Fibroblast of skin of right biceps (primary cell): ENCODE measurements around the gene ATAT1.

Source experiments
- DNase-seq: peaks from one replicate; pipeline ENCODE4 v3.0.0-alpha.2; 2013

ATAT1 gene

DNA sequence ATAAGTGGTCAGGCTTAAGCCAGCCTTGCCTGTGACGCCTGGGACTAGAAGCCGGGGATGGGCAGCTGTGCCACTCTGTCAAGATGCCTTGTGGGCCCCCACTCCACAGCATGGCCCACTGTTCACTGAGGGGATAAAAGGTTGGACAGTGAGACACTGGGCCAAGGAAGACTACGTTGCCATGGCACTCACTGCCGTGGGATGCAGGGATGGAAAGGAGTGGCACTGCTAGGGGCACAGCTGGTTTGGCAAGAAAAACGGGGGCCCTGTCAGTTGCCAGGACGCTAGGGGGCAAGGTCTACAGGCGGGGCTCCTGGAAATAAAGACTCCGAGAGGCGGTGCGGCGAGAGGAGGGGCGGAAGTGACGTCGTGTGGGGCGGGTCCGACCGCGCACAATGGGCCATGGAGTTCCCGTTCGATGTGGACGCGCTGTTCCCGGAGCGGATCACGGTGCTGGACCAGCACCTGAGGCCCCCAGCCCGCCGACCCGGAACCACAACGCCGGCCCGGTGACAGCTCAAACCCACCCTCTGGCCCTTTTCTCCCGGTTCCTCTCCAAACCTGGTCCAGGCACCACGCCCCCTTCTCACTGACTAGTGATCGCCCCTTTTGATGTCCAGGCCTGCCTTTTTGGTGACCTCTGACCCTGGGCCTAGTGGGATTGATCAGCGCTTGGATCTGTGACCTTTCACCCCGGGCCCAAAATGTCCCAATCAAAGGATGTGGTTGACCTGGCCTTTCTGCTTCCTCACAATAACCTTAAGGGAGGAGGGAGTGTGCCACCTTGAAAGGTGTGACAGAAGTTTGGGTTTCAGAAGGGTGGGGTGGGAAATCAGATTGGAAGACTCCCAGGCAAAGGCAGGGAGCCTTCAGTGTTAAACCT, at the start of gene ATAT1:
TSS of gene ATAT1 (plus strand) at position 391 of the 883 bp plus-strand sequence.
- DNase-seq, result peak; percentile 79

DNA sequence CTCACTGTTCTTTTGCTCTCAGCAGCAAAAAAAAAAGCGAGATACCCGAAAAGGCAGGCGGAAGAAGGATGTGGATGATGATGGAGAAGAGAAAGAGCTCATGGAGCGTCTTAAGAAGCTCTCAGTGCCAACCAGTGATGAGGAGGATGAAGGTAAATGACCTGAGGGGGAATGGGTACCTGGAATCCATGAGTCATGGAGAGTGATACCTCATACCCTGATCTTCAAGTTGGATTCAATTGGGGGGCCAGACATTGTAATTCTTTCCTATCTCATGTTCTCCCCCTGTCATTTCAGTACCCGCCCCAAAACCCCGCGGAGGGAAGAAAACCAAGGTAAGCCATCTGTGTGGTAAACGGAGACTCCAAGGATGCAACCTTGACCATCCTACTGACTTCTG, 48.6 kb upstream of the ATAT1 start:
- no peak for DNase-seq

DNA sequence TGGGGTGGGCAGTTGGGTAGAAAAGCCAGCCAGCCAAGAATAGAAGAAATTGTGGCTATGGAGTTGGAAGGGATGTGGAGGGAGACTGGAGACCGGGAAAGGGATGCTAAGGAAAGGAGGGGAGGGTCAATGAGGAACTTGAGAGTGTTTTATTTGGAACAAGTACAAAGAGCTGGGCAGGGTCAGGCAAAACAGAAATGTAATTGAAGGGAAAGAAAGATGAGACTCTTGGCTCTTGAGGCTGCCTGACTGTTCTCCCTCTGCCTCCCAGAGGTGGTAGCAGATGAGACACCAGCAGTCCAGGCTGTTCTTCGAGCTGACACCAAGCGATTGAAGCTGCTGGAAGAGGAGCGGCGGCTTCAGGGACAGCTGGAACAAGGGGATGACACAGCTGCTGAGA, 42.8 kb upstream of the ATAT1 start:
- DNase-seq, result no peak

DNA sequence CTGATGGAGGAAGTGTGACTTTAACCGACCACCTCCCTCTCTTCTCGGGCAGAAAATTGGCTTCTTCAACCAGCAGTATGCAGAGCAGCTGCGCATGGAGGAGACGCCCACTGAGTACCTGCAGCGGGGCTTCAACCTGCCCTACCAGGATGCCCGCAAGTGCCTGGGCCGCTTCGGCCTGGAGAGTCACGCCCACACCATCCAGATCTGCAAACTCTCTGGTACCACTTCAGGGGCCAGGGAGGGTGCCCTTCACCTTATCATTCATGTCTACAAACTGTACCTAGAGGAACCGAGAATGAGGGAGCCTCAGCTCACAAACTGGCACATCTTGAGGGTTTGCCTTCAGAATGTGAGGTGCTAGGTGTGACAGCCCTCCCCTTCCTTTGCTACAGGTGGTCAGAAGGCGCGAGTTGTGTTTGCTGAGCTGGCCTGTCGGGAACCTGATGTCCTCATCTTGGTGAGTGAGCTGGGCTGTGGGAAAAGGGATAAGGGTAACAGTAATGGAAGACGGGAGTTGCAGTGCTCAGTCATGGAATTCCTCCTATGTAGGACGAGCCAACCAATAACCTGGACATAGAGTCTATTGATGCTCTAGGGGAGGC, 36.8 kb upstream of the ATAT1 start:
- no peak for DNase-seq

DNA sequence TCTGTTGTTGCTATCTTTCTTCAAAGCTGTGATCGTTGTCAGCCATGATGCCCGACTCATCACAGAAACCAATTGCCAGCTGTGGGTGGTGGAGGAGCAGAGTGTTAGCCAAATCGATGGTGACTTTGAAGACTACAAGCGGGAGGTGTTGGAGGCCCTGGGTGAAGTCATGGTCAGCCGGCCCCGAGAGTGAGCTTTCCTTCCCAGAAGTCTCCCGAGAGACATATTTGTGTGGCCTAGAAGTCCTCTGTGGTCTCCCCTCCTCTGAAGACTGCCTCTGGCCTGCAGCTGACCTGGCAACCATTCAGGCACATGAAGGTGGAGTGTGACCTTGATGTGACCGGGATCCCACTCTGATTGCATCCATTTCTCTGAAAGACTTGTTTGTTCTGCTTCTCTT, 36.2 kb upstream of the ATAT1 start:
- DNase-seq, result no peak

DNA sequence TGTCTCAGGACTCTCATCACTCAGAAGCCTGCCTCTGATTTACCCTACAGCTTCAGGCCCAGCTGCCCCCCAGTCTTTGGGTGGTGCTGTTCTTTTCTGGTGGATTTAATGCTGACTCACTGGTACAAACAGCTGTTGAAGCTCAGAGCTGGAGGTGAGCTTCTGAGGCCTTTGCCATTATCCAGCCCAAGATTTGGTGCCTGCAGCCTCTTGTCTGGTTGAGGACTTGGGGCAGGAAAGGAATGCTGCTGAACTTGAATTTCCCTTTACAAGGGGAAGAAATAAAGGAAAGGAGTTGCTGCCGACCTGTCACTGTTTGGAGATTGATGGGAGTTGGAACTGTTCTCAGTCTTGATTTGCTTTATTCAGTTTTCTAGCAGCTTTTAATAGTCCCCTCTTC, 35.7 kb upstream of the ATAT1 start:
- DNase-seq, result no peak

DNA sequence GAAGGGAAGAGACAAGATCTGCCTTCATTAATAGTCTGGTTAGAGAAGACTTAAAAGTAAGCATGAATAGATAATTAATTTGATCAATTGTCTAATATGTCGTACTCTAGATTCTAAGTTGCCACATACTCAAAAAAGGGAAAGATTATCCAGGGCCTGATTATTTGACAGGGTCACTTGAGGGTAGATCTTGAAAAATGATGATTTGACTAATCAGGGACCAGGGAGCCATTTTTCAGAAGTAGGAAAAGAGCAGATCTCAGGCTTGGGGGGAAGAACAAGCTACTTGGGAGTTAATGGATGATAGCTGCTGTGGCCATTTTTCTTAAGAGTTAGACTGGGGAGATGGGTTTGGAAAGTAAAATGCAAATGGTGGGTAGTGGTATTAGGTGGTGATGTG, 34.4 kb upstream of the ATAT1 start:
- DNase-seq, result no peak

DNA sequence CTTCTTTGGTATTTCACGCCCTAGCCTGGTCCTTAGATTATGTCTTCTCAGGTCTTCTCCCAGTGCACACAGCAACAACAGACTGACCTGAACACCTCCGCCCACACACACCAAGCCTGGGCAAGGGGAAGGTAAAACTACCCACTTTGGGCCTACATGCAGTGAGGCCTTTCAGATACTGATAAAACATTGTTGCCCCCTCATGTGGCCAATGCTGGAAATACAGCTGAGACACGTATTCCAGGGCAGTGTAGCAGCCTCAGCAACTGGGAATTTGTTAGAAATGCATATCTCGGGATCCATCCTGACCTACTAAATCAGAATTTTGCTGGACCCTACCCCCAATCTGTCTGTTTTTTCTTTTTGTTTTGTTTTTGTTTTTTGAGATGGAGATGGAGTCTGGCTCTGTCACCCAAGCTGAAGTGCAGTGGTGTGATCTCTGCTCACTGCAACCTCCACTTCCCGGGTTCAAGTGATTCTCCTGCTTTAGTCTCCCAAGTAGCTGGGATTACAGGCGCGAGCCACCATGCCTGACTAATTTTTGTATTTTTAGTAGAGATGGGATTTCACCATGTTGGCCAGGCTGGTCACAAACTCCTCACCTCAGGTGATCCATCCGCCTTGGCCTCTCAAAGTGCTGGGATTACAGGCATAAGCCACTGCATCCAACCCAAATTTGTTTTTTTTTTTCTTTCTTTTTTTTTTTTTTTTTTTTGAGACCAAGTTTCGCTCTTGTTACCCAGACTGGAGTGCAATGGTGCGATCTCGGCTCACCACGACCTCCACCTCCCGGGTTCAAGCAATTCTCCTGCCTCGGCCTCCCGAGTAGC, 29.1 kb upstream of the ATAT1 start:
- DNase-seq, result peak; percentile 72

DNA sequence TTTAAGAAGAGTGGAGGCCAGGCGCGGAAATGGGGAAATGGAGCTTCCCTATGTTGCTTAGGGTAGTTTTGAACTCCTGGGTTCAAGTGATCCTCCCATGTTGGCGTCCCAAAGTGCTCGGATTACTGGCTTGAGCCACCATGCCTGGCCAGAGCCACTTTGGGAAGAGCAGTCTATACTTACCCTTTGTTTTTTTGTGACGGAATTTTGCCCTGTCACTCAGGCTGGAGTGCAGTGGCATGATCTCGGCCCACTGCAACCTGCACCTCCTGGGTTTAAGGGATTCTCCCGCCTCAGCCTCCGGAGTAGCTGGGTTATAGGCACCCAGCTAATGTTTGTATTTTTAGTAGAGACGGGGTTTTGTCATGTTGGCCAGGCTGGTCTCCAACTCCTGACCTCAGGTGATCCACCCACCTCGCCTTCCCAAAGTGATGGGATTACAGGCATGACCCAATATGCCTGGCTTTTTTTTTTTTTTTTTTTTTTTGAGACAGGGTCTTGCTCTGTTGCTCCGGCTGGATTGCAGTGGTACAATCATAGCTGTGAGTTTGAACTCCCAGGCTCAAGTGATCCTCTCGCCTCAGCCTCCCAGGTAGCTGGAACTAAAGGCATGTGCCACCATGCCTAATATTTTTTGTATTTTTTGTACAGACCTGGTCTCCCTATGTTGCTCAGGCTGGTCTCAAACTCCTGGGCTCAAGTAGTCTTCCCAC, 27.6 kb upstream of the ATAT1 start:
- DNase-seq, result no peak

DNA sequence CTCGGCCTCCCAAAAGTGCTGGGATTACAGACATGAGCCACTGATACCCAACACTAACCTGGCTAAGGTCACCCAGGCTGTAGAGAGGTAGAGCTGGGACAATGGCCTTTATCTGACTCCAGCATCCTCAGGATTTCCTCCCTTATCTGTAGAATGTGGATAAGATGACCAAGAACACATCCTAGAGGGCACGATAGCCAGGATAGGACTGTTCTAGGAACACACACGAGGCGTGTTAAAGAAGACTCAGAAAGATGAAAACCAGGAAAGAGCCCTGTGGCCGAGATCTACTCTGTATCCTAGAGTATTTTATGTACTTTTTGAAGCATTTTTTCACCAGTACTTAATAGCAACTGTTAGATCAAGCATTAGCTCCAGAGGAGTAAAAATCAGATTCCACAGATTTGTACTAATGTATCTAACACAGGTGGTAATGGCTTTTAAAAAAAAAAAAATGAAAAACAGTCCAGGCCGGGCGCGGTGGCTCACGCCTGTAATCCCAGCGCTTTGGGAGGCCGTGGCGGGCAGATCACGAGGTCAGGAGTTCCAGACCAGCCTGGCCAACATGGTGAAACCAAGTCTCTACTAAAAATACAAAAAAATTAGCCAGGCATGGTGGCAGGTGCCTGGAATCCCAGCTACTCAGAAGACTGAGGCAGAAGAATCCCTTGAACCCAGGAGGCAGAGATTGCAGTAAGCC, 26.9 kb upstream of the ATAT1 start:
- DNase-seq, result no peak

DNA sequence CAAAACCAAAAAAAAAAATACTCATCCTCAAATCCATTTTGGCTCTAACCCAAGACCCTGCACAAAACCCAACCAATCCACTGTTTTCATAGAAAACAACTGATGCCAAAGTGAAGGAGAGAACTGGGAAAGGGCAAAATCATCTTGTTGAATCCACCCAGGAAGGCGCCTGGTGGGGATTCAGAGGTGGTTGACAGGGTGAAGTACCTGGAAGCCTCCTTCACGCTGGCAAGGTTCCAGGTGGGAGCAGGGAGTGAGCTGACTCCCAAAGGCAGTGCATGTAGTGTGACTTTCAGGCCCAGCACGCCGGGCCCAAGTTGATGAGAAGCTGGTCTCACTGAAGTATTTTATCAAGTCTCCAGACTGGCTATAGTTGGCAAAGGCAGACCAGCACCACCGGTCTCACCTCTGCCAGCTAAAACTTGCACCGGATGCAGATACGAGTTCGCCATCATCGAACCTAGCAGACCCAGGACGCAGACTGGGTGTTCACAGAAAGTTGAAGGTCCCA, 26.2 kb upstream of the ATAT1 start:
- no peak for DNase-seq

DNA sequence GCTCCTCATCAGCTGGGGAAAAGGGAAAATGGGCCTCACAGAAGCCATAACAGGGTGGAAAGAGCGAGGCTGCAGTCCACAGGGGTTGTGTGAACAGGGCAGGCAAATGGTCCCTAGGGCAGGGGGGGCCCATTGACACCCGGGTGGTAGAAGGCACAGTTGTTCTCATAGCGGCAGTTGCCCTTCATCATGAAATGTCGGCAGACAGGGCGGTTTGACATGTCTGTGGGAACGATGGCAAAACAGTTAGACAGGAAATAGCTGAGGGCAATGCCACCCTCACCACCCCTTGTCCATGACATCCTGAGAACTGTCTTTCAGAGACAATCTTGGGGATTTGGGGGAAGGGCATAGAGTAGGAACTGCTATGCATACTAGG, 25.2 kb upstream of the ATAT1 start:
- no peak for DNase-seq

DNA sequence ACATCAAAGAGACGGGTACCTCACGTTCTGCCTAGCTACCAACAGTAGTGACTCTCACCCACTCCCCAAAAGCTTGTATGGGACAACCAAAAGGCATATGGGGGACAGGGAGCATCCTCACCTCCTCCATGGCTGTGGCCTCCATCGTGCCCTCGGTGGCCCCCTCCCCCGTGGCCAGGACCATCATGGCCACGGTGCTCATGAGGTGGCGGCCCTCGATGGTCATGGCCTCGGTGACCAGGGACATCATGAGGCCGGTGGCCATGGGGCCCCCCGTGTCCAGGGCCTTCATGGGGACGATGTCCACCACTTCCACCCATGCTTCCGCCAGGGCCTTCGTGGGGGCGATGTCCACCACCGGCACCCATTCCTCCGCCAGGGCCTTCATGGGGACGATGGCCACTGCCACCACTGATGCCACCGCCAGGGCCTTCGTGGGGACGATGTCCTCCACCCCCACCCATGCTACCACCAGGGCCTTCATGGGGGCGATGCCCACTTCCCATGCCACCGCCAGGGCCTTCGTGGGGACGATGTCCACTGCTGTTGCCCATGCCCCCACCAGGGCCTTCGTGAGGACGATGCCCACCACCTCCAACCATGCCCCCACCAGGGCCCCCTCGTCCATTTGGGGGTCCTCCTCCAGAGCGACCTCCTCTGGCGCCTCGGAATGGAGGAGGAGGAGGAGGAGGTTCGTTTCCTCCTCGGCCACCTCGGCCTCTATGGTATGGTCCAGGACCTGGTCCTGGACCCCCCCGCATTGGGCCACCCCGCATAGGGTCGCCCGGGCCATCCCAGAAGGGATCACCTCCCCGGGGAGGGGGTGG, 24.6 kb upstream of the ATAT1 start:
- DNase-seq, result no peak

DNA sequence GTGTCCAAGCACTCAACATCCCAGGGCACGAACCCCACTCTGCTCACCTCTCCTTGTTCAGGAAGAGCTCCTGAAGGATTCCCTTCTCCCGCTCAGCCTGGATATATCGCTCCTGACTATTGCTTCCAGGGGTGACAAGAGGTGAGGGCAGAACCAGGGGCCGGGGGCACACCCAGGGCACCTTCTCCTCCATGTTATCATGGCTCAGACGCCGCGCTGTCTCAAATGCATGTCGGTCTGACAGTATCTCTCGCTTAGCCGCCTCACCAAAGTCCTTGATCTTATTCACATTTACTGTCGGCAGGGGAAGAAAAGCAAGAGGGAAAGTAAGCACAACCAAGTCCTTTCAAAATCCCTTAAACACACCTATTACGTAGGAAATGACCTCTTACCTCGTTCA, 22.7 kb upstream of the ATAT1 start:
- DNase-seq, result no peak

DNA sequence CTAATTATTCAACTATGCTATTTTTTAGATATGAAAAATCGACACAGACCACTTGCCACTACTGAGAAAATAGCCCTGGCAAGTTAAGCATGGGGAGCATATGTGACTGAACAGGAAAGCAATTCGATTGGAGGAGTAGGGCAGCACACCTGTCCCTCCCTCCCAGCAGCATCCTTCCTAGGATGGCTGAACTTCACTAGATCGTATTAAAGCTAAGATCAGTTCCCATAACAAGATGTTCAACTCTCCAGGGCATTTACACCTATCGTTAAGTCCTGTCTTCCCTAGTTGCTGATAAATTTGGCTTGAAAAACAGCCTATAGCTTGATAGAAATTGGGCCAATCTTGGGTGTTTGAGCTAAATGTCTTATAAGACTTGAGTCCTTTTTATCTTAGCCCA, 16.6 kb upstream of the ATAT1 start:
- no peak for DNase-seq

DNA sequence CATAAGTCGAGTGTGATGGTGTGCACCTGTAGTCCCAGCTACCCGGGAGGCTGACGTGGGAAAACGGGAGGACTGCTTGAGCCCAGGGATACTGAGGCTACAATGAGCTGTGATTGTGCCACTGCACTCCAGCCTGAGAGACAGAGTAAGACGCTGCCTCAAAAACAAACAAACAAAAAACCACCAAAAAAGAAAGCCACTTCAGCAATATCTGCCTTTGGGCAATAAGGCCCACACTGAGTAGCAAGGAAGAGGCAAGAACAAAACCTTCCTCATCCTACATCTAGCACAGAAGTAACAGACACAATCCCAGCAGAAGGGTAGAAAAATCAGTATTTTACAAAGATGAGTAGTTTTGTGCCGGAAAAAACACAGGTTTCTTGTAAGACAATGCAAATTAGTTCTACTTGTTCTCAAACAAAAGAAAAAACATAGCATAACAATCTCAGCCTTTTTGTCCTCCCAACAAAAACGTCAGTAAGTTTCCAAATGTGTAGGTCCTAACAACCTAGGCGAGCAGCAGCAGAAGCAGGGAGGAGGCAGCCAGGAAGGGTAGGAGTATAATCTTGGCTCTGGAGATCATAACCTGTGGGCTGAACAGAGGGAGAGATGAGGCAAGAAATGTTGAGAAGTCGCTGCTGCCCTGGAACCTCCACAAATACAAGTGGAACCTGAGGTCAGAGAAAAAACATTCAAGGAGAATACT, 15.4 kb upstream of the ATAT1 start:
- no peak for DNase-seq

DNA sequence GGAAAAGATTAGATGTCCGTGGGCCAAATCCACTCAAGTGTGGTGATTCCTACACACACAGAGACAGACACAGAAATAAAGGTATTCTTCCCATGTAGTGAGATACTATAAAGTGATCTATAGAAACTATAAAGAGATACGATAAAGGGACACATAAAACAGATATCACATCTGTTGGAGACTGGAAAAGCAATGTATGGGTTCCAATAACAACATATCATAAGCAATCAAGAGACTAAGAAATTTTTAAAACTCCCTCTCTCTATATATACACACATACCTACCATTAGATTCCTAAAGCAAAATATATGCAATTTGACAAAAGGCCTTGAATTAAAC, 14.8 kb upstream of the ATAT1 start:
- no peak for DNase-seq

DNA sequence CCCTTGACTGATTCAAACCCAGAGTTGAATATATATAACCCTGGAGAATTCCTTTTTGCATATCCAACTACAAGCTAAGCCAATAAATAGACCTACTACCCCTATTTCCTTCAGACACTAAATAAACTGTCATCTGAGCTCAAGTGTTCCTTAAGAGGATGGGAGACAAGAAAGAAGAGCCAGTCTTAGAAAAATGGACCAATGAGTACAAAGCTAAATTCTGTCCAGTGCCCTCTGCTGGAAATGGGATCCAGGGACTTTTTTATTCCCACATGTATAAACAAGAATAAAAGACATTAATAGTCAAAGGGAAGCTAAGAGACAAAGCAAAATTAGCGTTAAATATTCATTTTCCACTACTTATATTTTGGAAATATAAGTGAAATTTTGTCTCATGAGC, 14.5 kb upstream of the ATAT1 start:
- DNase-seq, result peak; percentile 32

DNA sequence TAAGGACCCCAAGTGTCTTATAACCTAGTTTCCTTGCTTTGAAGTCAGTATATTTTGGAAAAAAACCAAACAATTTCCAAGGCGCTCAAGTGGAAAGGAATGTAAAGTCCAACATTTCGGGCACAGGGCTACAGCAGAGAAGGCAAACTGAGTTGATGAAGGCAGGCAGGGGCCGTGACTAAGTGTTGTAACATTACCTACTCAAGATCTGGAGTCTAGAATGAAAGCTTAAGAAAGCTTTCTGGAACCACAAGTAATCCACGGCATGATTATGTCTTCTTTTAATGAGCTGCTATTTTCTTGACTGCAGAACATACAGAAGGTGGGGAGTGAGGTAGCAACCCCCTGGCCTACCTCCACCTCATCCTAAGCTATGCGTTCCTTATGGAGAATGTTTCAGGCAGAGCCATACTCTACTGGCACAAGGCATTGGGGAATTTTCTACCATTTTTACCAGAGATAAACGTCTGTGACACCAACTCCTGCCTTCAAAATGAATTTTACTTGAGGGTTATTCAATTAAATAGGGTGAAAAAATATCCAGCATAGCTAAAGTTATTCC, 13.9 kb upstream of the ATAT1 start:
- peak; percentile 59 for DNase-seq

DNA sequence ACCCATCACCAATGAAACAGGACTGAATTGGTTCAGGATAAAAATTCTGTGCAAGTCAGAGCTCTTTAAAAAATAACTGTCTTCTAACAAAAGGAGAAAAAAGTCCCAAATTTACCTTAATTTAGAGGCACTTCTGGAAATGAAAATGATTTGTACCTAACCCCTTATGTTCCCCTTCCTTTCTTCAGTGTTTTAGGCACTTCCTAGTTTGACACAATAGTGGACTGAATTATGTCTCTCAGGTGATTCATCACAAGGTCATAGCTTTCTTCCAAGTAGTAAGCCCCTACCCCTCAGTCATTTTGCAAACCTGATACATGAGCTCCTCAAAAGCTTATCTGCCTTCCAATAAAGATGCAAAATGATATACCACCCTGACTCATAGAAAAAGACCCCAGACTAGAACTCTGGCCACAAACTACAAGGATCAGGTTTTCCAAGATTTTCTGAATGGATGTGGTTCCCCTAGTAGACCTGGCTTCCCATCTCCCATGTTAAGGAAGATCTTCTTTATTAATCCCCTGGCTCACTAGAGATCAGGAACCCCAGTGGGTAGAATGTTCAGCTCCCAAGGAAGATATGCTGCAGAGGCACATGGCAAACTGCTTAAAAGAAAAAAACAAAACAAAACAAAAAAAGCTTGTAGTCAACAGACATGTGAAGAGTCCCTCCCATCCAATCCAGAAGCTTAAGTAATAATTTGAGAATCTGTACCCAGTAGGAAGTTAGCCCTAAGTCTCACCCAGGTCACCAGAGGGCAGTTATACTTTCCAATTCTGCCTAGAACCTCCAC, 13.2 kb upstream of the ATAT1 start:
- DNase-seq, result peak; percentile 29
